Measurements from ENCODE around the gene CCDC61. TPM values are rescaled to one million over a fixed set of nuclear protein-coding genes. Genes with fewer than 3 reads are reported as not detected.

CCDC61 gene
- total and polyA plus RNA-seq, 2 donors (not counting 1 experiment from before 2014, with no cell fraction given), result 20.6 to 30.1 TPM

- Histone ChIP-seq H3K27me3 (replicated peaks in 1 of 4; ENCODE audit: control extremely low read depth in 1 of 4, control insufficient read depth in 3 of 4, insufficient read depth in 4 of 4, low read length in 3 of 4) (peaks cover 0 to 23% (median 15%) of the 10 kb centered on the region in 4 experiments), H3K36me3 (replicated peaks in 1 of 2; ENCODE audit: control extremely low read depth in 1 of 2, control insufficient read depth in 1 of 2, extremely low read depth in 1 of 2, insufficient read depth in 2 of 2, low read length in 1 of 2) (no peaks in the 10 kb centered on the region), H3K4me2 (replicated peaks; ENCODE audit: low read depth, low read length, poor library complexity, severe bottlenecking) (no peak overlapping the region), H4K20me1 (ENCODE audit: control insufficient read depth, insufficient read depth, low read length, poor library complexity, severe bottlenecking) (no peaks in the 10 kb centered on the region), H3K4me3 (ENCODE audit: control extremely low read depth in 1 of 5, extremely low read depth in 1 of 5, insufficient read depth in 1 of 5, low read depth in 2 of 5, low read length in 4 of 5) (no peak overlapping the region), H3K9ac (ENCODE audit: low read length) (no peak overlapping the region), H3K27ac (ENCODE audit: low read length in 2 of 2) (no peak overlapping the region), H2AFZ (ENCODE audit: insufficient read depth, low read depth, low read length, poor library complexity, severe bottlenecking) (no peak overlapping the region), H3K9me3 (ENCODE audit: control extremely low read depth in 1 of 3, control insufficient read depth in 2 of 3, insufficient read depth in 1 of 3, low read length in 2 of 3) (peaks cover 5 to 19% (median 7%) of the 10 kb centered on the region in 3 donors), H3K79me2 (ENCODE audit: control insufficient read depth, insufficient read depth, low read length) (no peaks in the 10 kb centered on the region), H3K4me1 (ENCODE audit: control insufficient read depth in 2 of 2, insufficient read depth in 2 of 2, low read length in 2 of 2) (no peaks in the 10 kb centered on the region)
- WGBS (ENCODE audit: insufficient coverage), result 100% methylated on average over 1 of the region's 2 CpGs
- ATAC-seq (ENCODE audit: low read depth), result no peak
- TF ChIP-seq CTCF (IDR thresholded peaks at IDR 0.05) (no peak), EZH2 (IDR thresholded peaks at IDR 0.05; ENCODE audit: borderline replicate concordance, insufficient read depth, low read depth, low read length, poor library complexity, severe bottlenecking) (no peak)
- Mint-ChIP-seq H3K9me3 (ENCODE audit: insufficient read depth) (peaks cover 2% of the 10 kb centered on the region), H3K27me3 (peaks cover 52% of the 10 kb centered on the region), H3K4me1 (no peaks in the 10 kb centered on the region), H3K27ac (no peak overlapping the region), H3K4me3 (no peak overlapping the region)
- DNase-seq, result no peak
- intact Hi-C loops (cut with micrococcal nuclease), result no loop called here
- ChIA-PET CTCF (no interaction called here), POLR2A (interaction anchor here (0.6 kb wide), 1 partner anchor 665 kb away, joined by 3 read pairs; no protein-coding TSS in a partner anchor)
Observed at GRCh38 chr19:46060012-46060411, 64.7 kb downstream of the CCDC61 start.

GRCh38 chr19:46063201-46063600 lies 67.9 kb downstream of the CCDC61 start:
- intact Hi-C loops (cut with micrococcal nuclease), result no loop called here
- H3K9ac ChIP-seq (ENCODE audit: low read length), result no peak overlapping the region
- no peak for TF ChIP-seq CTCF (IDR thresholded peaks at IDR 0.05)
- no peak for TF ChIP-seq EZH2 (IDR thresholded peaks at IDR 0.05; ENCODE audit: borderline replicate concordance, insufficient read depth, low read depth, low read length, poor library complexity, severe bottlenecking)
- H4K20me1 ChIP-seq (ENCODE audit: control insufficient read depth, insufficient read depth, low read length, poor library complexity, severe bottlenecking), result no peaks in the 10 kb centered on the region
- no peak overlapping the region for H2AFZ ChIP-seq (ENCODE audit: insufficient read depth, low read depth, low read length, poor library complexity, severe bottlenecking)
- Mint-ChIP-seq H3K4me1 (no peaks in the 10 kb centered on the region), H3K27me3 (peaks cover 58% of the 10 kb centered on the region), H3K27ac (no peak overlapping the region), H3K4me3 (no peak overlapping the region), H3K9me3 (ENCODE audit: insufficient read depth) (peaks cover 2% of the 10 kb centered on the region)
- no peak overlapping the region for H3K4me2 ChIP-seq (replicated peaks; ENCODE audit: low read depth, low read length, poor library complexity, severe bottlenecking)
- H3K27me3 ChIP-seq (replicated peaks in 1 of 4; ENCODE audit: control extremely low read depth in 1 of 4, control insufficient read depth in 3 of 4, insufficient read depth in 4 of 4, low read length in 3 of 4), result peaks cover 0 to 29% (median 8%) of the 10 kb centered on the region in 4 experiments
- H3K4me1 ChIP-seq (ENCODE audit: control insufficient read depth in 2 of 2, insufficient read depth in 2 of 2, low read length in 2 of 2), result no peaks in the 10 kb centered on the region
- no peaks in the 10 kb centered on the region for H3K36me3 ChIP-seq (replicated peaks in 1 of 2; ENCODE audit: control extremely low read depth in 1 of 2, control insufficient read depth in 1 of 2, extremely low read depth in 1 of 2, insufficient read depth in 2 of 2, low read length in 1 of 2)
- no peak overlapping the region for H3K4me3 ChIP-seq (ENCODE audit: control extremely low read depth in 1 of 5, extremely low read depth in 1 of 5, insufficient read depth in 1 of 5, low read depth in 2 of 5, low read length in 4 of 5)
- 79% methylated on average over 2 of the region's 3 CpGs for WGBS (ENCODE audit: insufficient coverage)
- H3K9me3 ChIP-seq (ENCODE audit: control extremely low read depth in 1 of 3, control insufficient read depth in 2 of 3, insufficient read depth in 1 of 3, low read length in 2 of 3), result peaks cover 5 to 19% (median 7%) of the 10 kb centered on the region in 3 donors
- H3K27ac ChIP-seq (ENCODE audit: low read length in 2 of 2), result no peak overlapping the region
- ChIA-PET CTCF (no interaction called here), POLR2A (no interaction called here)
- H3K79me2 ChIP-seq (ENCODE audit: control insufficient read depth, insufficient read depth, low read length), result no peaks in the 10 kb centered on the region
- no peak for DNase-seq
- no peak for ATAC-seq (ENCODE audit: low read depth)

Measured in B cell (primary cell).